ENCODE measurements around the gene CSF3.

DNA sequence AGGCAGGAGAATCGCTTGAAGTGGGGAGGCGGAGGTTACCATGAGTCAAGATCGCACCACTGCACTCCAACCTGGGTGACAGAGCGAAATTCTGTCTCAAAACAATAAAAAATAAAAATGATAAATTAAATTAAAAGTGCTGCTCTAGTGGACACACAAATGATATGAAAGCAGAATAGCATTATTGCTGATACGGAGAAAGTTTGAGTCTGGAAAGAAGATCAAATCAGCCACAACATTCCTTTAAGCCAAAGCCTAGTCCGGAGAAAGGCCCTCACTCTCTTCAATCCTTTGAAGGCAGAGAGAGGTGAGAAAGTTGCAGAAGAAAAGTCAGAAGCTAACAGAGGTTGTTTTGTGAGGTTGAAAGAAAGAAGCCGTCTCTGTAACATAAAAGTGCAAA is 15.1 kb upstream of the CSF3 start:
- TF ChIP-seq EZH2 (IDR thresholded peaks at IDR 0.05; ENCODE audit: borderline replicate concordance, low read length) = no peak
- TF ChIP-seq, protein P1, sequence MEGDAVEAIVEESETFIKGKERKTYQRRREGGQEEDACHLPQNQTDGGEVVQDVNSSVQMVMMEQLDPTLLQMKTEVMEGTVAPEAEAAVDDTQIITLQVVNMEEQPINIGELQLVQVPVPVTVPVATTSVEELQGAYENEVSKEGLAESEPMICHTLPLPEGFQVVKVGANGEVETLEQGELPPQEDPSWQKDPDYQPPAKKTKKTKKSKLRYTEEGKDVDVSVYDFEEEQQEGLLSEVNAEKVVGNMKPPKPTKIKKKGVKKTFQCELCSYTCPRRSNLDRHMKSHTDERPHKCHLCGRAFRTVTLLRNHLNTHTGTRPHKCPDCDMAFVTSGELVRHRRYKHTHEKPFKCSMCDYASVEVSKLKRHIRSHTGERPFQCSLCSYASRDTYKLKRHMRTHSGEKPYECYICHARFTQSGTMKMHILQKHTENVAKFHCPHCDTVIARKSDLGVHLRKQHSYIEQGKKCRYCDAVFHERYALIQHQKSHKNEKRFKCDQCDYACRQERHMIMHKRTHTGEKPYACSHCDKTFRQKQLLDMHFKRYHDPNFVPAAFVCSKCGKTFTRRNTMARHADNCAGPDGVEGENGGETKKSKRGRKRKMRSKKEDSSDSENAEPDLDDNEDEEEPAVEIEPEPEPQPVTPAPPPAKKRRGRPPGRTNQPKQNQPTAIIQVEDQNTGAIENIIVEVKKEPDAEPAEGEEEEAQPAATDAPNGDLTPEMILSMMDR (conservative IDR thresholded peaks at IDR 0.05 in 1 of 2, IDR thresholded peaks at IDR 0.05 in 1 of 2; ENCODE audit: extremely low read depth in 1 of 2, insufficient read depth in 1 of 2, low read depth in 1 of 2, low read length in 2 of 2) = no peak
